ENCODE data around the gene HMGB2. TPM values are rescaled to one million over a fixed set of nuclear protein-coding genes. Genes with fewer than 3 reads are reported as not detected.
A peak's percentile ranks its signal among the peaks of the same experiment; 100 is the strongest.

HMGB2 gene
- total RNA-seq, 1 experiment from 2014 or later = 219 TPM

DNA sequence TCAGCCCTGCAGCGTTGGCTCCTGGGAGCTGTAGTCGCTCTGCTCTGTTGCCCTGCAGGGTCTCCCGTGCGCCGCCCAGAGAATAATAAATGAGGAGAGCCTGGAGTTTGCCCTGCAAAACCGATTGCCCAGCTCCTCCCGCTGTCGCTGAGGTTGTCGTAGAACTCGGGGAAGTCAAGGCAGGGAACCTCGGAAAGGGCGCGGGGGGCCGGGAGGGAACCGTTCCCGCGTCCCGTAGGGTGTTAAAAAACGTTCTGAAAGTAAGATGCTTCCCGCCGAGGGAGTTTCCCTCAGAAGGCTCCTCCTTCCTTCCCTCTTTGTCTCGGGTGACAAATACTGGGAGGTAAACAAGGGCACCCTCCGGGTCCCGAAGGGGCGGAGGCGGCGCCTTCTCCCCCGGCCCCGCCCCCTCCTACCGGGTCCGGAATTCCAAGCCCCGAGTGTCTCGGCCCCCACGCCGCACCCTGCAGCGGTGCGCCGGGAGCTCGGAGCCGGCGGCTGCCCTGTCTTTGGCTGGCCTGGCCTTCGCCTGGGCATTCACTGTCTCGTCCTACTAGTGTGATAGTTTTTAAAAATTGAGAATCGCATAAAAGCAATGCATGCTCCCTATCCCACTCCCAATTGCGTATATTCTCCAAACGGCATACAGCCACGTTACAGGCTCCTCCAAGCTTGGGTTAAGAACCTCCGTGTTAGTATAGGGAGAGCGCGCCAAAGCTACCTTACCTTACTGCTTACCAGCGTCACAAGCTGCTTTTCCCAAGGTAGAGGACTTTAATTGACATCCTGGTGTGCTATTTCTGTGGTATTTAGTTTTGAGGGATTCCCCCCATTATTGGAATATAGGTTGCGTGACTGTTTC is 964 bp upstream of the HMGB2 start:
- peak; percentile 85 for DNase-seq (ENCODE audit: low spot score)

DNA sequence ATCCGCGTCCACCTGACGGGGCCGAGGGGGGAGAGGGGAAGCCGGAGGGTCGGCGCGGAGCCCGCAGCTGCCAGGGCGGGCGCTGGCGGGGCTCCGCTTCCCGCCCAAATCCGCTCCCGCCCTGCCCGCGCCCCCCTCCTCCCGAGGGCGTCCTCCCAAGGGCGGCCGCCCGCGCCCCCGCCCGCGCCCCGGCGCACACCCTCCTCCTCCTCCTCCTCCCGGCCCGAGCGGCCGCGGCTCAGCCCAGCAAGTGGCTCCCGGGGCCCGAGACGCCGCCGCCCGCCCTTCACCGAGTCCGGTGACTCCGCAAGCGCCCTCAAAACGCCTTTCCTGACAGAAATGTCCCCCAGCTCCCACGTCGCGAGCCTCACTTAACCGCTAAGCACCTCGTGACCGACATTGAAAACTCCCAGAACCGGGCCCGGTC is 487 bp downstream of the HMGB2 start:
- no peak for DNase-seq (ENCODE audit: low spot score)

DNA sequence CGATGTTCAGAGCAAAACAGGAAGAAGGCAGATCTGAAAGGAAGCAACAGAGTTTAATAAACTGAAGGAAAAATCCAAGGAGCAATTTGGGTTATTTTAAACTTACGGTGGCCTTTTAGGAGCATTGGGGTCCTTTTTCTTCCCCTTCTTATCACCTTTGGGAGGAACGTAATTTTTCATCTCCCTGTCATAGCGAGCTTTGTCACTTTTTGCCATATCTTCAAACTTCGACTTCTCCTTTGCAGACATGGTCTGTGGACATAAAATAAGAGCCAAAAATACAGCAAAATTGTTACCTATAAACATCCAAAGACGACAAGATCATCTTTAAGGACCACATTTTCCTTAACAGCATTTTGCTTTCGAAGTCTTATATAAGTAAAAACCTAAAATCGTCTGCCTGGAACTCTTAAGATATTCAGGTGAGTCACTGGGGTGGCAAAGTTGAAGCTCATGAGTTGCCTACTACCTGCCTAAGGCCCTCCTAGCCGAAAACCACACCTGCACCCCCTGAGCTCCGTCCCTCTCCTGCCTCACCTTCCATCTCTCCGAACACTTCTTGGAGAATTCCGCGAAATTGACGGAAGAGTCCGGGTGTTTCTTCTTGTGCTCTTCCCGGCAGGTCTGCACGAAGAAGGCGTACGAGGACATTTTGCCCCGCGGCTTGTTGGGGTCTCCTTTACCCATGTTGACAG is 1.0 kb downstream of the HMGB2 start:
- no peak for DNase-seq (ENCODE audit: low spot score)

DNA sequence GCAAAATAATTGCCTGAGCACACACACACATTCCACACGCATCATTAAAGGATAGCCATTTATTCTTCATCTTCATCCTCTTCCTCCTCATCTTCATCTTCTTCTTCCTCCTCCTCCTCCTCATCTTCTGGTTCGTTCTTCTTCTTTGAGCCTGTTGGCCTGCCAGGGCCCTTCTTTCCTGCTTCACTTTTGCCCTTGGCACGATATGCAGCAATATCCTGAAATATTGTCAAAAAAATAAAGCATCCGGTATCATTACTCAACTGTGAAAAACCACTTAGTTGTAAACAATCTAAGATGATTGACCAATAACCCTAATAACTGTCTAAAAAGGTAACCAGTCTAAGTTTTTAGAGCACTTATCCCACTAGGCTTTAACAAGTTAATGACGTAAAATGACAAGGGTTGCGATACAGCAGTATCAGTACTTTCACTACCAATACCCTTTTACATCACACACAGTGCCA is 2.1 kb downstream of the HMGB2 start:
- peak; percentile 22 for DNase-seq (ENCODE audit: low spot score)

DNA sequence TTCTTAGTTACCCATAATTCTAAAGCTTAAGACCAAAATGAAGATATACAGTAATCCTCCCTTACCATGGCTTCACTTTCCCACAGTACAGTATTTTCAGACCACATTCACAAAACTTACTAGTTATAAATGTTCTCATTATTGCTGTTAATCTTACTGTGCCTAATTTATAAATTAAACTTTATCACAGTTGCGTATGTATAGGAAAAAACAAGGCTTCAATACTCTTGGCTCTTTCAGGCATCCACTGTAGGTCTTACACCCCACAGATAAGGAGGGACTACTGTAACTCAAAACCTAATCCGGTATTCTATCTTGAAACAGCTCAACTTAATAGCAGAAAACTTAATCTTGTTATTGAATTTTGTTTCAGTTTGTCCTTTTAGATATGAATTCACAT is 3.6 kb downstream of the HMGB2 start:
- no peak for DNase-seq (ENCODE audit: low spot score)

DNA sequence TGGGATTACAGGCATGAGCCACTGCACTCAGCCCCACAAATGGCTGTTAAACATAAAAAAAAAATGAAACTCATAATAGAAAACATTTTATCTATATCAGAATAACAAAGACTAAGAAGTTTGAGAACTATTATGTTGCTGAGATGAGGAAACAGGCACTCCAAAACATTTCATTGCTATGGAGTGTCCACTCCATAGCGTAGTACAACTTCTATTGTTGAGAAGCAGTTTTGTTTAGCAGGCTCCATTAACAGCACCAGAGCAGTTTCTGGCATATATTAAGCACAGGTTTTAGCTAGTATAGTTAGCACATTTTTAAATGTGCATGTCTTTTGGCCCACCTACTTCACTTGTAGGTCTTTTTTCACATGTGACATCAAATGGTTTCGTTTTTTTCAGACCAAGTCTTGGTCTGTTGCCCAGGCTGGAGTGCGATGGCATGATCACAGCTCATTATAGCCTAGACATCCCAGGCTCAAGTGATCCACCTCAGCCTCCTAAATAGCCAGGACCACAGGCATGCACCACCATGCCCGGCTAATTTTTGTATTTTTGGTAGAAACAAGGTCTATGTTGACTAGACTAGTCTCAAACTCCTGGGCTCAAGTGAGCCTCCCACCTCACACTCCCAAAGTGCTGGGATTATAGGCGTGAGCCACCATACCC is 5.8 kb downstream of the HMGB2 start:
- no peak for DNase-seq (ENCODE audit: low spot score)

DNA sequence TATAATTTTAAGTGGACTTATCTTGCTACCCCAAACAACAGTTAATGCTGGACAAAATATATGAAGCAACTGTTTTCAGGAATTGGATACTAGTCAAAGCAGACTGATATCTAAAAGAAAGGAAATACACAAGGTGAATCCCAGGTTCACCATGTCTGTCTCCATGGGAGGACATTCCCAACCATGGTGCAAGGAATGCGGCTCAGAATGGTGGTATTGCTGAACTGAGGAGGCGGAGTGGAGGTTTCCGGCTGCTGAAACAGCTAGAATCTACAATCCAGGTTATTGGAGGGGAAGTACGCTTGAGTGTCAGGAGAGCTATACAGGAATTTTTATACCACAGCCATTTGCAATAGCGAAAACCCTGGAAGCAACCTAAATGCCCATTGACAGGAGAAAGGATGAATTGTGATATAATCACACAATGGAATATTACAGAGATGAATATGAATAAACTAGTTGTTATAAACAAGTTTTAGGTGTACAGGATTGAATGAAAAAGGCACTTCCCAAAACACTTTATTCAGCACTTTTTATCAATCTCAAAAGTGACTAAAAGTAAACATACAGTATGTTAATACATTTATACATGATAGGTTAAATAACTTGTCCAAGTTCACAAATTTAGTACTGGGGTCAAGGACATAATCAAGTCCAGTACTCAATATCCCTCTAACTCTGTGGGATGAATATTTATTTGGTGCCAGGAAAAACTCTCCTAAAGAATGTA is 9.0 kb downstream of the HMGB2 start:
- DNase-seq (ENCODE audit: low spot score) = no peak

DNA sequence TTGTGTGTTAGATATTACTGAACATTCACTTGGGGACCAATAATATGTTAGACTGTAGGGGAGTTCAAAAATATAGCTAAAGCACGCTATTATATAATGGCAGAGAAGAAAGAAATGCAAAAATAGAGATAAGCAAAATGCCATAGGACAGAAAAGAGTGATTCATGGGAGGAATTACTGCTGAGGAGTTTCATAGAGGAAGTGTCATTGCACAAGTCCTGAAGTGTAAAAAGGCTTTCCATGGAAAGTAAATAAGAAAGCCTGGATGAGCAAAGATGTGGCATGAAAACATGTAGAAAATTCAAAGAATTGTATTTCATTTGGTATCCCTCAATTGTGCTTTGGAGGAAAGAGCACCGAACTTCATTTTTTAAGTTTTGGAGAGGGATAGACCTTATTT is 14.5 kb downstream of the HMGB2 start:
- DNase-seq (ENCODE audit: low spot score) = no peak

DNA sequence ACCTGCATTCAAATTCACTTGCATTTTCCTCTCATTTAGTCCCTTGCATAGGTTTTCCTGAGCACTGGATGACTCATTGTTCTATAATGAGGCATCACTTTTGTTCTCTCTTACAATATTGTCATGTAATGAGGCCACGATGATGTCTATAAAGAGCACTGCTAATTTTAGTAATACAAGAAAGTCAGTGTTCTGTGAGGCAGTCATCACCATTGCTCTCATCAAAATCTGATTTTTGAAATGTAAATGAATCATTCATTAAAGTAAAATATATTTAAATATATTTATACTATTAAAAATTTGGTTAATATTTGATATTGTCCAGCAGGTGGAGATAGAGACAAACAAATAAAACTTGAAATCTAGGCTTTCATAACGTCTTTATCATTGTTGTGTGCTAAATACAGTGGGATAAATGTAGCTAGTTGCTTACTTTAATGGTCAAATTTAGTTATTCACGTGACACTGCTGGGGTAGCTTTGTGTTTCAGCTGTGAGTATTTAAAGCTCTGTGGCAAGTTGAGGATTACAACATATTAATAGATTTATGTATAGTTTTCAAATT is 15.4 kb downstream of the HMGB2 start:
- DNase-seq (ENCODE audit: low spot score) = peak; percentile 37

DNA sequence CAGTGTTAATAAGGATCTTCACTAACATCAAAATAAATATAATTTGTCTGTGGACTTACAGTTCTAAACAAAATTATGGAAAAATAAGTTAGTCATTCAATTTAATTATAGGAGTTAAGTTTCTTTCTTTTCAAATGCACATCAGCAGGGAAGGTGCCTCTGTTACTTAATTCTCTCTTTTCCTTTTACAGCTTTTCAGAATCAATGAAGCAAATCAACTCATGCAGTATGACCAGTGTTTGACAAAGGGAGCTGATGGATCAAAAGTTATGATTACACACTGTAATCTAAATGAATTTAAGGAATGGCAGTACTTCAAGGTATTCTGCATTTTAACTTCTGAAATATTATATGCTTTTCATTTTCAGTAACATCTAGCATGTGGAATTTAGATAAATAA is 15.9 kb downstream of the HMGB2 start:
- no peak for DNase-seq (ENCODE audit: low spot score)

DNA sequence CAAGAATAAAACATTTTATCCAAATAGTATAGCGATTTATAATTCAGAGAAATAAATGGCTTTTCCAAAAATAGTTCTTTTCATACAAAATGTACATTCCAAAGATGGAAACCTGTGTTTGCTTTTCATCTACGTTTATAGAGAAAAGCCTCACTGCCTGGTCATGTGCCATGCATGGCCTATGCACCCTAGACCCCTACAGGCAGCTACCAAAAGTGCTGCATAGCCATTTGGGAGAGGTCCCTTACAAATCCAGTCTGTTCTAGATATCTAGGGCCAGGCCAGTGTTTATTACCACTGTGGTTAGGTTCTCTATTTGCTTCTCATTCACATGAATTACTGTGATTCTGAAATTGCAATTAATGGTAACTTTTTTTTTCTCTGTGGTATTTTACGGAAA is 17.2 kb downstream of the HMGB2 start:
- DNase-seq (ENCODE audit: low spot score) = peak; percentile 16

DNA sequence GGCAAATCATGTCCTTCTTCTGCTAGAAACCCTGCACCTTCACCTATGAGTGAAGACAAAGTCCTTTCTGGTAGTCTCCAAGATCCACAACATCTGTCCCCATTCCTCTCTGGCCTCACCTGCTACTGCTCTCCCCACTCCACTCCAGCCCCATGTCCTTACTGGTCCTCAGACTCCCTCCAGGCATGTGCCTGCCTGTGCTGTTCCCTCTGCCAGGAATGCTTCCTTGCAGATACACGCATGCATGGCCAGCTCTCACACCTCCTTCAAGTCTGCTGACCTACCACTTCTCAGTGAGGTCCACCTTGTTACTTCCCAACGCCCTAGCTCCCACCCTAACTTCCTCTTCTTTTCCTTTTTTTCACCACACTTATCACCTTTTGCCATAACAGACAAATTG is 18.1 kb downstream of the HMGB2 start:
- no peak for DNase-seq (ENCODE audit: low spot score)

DNA sequence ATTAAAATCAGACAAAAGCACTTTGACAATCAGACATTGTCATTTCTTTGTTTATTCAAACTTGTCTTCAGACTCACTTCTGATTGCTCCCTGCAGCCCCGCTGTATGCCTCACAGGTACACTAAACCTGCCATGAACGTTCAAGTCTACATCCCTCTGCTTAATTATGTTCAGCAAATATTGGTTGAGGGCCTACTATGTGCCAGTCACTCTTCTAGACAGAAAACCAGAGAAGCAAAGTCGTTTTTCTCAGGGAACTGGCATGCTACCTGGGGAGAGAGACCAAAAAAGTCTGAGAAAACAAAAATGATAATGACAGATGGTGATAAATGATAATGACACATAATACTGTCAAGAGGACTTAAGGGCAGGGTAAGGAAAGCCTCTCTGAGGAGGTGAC is 19.4 kb downstream of the HMGB2 start:
- no peak for DNase-seq (ENCODE audit: low spot score)

DNA sequence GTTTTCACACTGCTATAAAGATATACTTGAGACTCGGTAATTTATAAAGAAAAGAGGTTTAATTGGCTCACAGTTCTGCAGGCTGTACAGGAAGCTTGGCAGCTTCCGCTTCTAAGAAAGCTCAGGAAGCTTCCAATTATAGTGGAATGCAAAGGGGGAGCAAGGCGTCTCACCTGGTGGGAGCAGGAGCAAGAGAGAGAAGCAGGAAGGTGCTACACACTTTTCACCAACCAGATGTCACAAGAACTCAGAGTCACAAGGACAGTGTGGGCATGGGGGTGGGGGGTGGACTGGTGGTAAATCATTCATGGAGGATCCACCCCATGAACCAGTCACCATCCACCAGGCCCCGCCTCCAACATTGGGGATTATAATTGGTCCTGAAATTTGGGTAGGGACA is 22.8 kb downstream of the HMGB2 start:
- DNase-seq (ENCODE audit: low spot score) = no peak

DNA sequence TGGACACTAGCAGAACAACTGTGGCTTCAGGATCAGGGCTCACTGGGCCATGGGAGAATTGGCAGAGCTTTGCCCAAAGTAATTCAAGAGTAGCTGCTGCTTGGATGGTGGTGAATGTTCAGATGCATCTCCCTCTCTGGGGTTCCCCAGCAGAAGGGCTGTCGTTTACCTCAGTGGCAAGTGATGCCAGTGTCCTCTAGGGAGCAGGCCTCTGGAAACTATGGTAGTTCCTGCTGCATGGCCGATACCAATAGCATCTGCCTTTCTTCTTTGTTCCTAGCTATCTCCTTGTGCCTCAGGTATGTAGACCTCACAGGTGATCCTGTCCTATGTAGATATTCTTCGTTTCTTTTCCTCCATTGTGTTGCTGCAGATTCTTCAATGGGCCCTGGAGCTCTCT is 26.4 kb downstream of the HMGB2 start:
- DNase-seq (ENCODE audit: low spot score) = no peak

DNA sequence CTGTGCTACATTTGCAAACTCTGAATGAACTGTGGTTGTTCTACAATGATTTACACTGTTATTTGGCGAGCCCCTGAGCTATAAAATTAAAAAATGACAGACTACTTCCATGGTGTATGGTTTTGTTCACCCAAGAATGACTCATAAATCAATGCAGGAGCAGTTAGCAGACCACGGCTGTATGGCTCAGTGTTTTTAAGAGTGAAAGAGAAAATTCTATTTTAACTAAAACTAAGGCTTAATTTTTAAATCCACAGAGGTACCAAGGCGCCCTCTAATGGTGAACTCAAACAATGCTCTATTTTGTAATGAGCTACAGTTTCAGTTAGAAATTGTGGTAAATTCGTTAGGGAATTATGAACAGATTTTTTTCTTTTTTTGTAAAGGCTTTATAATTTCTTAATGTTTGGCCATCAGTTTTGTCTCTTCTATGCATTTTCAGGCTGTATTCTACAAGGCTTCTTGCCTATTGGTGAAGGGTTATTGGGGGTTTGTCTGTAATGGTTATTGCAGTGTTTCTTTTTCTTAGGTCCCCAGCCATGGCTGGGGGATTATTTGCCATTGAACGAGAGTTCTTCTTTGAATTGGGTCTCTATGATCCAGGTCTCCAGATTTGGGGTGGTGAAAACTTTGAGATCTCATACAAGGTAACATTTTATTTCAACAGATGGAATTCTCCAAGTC is 32.5 kb downstream of the HMGB2 start:
- DNase-seq (ENCODE audit: low spot score) = peak; percentile 18

DNA sequence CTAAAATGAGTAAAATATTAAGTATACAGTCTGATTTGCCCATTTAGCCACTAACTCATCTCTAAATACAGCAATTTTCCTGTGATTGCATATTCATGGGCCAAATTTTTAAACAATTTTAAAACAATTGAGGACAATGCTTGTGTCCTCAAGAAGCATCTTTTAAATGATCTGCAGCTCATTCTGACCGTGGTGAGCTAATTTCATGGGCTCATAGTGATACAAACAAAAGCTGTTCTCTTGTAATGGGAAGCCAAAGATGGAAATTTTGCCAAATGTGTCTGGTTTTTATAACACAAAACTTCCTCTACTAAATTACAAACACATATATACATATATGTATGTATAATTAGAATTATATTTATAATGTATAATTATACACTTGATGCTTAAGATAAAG is 39.7 kb downstream of the HMGB2 start:
- no peak for DNase-seq (ENCODE audit: low spot score)

DNA sequence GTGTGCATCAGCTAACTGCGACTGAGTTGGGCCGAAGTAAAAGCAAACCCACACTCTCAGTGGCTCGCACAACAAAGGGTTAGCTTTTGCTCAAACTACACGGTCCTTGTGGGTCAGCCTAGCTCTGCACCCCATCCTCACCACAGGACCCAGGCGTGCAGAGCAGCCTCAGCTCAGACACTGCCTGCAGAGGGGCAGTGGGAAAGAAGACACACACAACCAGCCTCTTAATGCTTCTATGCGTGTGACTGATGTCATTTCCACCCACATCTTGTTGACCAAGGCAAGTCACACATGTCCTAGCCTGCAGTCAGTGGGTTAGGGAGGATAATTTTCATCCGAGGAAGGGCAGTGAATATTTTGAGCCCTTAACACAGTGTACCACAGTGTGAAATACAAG is 40.5 kb downstream of the HMGB2 start:
- DNase-seq (ENCODE audit: low spot score) = no peak

DNA sequence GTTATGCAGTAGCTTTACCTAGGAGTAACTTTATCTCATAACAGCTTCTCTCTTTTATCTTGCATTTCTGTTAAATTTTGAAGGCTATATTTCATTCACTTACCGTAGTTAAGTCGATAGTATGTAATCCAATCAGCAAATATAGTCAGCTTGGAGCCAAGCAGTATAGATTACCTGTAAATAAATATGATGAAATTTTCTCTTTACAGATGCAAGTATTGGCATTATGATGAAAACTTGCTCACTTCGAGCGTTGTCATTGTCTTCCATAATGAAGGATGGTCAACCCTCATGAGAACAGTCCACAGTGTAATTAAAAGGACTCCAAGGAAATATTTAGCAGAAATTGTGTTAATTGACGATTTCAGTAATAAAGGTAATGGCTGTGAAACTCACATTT is 42.3 kb downstream of the HMGB2 start:
- no peak for DNase-seq (ENCODE audit: low spot score)

DNA sequence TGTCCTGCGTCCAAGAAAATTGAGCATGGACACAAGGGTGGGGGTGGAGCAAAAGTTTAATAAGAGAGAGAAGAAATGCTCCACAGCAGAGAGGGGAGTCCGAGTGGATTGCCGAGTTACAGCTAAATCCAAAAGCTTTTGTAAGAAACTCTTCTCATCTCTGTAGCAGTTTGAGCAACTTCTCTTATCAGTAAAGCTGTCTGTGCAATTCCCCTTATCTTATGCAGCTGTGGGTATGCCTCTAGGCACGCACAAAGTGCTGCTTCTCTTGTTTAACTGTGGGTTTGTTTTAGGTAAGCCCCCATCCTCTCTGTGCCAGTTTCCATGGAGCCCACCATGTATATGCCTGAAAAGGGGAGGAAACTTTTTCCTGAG is 44.8 kb downstream of the HMGB2 start:
- DNase-seq (ENCODE audit: low spot score) = no peak

DNA sequence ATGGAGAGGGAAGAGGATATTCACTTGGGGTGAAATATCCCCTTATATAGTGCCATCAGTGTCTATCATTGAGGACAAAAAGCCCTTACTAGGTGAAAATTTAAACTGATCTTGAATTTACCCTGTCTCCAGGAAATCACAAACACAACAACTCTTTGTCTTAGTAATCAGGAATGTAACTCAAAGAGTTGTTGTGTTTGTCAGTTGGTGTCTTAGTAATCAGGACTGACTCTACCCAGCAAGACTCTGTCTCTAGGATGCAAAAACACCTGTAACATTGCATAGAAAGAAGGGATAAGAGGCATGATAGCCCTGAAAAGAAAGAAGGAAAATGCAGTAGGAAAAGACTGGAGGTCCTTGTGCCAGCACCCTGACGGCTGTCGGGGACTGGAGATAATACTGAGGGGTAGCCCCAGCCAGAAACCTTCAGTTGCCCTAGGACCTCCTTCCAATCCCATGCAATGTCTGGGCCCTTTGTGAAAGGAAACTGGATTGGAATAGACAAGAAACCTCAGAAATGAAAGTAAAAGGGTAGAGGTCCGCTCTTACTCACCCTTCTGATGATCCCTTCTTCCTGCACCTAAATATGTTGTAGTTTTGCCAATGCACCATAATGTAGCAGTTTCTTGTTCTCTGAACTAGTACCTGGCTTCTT is 45.3 kb downstream of the HMGB2 start:
- no peak for DNase-seq (ENCODE audit: low spot score)
